T-helper 1 cell treated with Interleukin-12 subunit alpha and Interleukin-12 subunit beta and Interleukin-4 antibody, amounts not matched to agents 30 ng/mL and 1 ng/mL, for 36 hours (primary cell): ENCODE measurements around the gene GAPT. TPM values are rescaled to one million over a fixed set of nuclear protein-coding genes. Genes with fewer than 3 reads are reported as not detected.
"Not testable (repeated sequence)": the region's sequence is repeated elsewhere in the genome, so short reads cannot be mapped to it uniquely, and the experiment has no call there.

Experiments
- intact Hi-C: fragments of 100-400 bp; cut with micrococcal nuclease; formaldehyde crosslinking; loops from one replicate; pipeline ENCODE4 v1.15.1; 2024
- total RNA-seq: library from RNA; stranded (reverse); gene quantifications from 2 replicates; pipeline ENCODE4 v1.2.3, GENCODE V29; 2022

GAPT gene
- total RNA-seq, 1 donor from 2014 or later: not detected

DNA sequence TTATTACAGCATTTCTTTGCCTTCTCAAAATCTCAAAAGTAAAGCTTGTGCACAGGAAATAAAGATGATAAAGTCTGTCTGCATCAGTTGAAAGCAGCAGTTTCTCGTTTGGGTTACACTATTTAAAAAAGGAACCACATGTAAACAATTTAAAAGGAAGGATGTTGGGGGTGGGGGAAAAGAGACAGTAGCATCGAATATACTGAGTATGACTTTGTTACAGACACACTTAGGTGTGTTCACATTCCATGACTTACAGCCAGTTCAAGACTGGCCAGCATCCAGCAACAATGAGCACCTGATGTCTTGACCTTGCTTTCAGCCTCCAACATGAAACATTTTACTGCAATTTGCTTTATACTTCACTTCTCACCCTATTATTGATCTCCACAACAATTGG is 8.7 kb downstream of the GAPT start:
- intact Hi-C loops: loop anchor here (5.0 kb wide), 2 partner anchors 83 to 352 kb away; no protein-coding TSS in a partner anchor

DNA sequence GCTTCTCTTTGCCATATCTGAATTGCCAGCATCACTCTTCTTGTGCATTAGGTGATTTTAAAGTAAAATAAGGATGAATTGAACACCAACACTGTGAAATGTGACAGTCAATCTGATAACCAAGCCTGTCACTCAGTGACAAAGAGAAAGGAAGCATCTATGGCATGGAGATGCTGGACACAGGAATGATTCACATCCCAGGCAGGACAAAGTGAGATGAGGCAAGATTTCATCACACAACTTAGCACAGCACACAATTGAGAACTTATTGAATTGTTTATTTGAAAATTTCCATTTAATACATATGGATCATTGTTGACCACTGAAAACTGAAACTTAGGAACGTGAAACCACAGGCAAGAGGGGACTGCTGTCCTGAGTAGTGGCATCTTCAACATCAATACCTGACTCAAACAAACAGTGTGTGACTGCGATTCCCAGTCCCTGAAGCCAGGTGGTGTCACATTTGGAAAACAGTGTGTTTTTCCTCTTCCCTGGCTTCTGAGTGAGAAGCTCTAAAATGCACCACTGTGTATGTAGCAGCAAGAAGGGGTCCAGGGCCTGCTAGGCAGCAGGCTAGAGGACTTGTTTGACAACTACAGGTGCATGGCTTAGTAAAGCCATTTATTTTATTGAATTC is 10.7 kb downstream of the GAPT start:
- intact Hi-C loops: loop anchor here (5.0 kb wide), 2 partner anchors 85 to 350 kb away; no protein-coding TSS in a partner anchor

DNA sequence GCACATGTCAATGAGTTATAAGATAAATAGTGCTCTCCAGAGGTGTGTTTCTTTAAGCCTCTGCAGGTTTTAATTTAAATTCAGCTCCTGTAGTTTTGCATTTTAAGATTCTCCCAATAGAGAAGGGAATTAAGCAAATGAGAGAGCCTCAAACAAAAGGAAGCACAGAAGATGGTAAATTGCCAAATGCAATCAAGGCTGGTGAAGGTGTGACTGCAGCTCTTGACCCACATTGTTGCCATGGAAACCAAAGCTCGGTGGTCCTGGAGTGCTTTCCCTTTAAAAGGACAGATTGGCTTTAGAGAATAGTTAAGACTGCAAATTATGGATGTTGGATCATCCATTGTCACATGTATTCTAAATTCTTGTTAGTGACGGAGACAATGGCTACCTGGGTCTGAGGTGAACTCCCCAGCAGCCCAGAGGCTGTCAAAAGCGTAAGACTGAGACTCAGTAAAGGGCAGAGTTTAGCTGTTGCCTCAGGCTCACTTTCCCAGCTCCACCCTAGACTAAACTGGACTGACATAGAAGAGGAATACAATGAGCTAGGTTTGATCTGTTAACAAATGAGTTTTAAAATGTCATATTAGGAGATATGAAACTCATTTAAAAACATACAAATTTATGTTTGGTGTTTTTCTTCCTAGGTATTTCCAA is 12.3 kb downstream of the GAPT start:
- intact Hi-C loops: loop anchor here (5.0 kb wide), 2 partner anchors 86 to 349 kb away; no protein-coding TSS in a partner anchor

DNA sequence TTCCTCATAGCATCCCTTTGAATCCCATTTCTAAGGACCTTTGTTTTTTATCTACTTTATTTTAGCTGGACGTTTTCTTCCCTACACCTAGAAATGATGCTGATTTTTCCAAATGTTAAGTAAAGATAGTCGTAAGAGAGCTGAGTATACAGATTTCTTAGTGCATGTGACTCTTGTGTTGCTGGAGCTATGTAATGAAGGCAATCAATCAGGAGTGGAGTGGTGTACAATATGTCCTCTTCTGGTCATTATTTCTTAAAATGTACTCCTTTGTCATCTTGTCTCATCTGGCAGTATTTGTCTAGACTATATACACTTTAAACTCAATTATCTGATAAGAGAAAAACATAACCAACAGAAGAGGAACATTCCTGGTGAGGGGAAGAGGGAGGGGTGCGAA is 13.5 kb downstream of the GAPT start:
- intact Hi-C loops: loop anchor here (5.0 kb wide), 2 partner anchors 87 to 348 kb away; no protein-coding TSS in a partner anchor

GRCh38 chr5:58505502-58505901 is 14.3 kb downstream of the GAPT start:
- intact Hi-C loops: no loop called here

DNA sequence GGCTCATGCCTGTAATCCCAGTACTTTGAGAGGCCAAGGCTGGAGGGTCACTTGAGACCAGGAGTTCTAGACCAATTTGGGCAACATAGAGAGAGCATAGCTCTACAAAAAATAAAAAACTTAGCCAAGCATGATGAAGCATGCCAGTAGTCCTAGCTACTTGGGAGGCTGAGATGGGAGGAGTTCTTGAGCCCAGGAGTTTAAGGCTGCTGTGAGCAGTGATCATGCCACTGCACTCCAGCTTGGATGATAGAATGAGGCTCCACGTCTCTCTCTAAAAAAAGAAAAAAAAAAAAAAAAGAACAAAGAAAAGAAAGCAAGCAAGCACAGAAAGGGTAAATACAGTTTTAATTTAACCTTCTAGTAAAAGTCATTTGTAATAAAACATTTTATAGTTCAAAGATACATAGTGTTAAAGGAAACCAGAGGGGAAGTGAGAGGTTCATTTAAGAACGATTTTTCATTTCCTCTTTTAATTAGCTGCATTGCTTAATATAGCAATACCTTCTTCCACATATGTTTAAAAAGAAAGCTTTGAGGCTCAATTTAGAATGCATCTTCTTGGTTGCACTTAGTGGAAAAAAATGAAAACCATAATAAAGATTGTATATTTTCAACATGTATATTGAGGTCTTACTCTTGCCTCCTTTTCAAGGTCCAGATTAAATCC is 14.9 kb downstream of the GAPT start:
- intact Hi-C loops: no loop called here

GRCh38 chr5:58507715-58508114 is 16.5 kb downstream of the GAPT start:
- intact Hi-C loops: no loop called here

GRCh38 chr5:58517198-58517597 is 26.0 kb downstream of the GAPT start:
- intact Hi-C loops: no loop called here

- intact Hi-C loops: no loop called here
Observed at GRCh38 chr5:58523956-58524355, 32.7 kb downstream of the GAPT start.

DNA sequence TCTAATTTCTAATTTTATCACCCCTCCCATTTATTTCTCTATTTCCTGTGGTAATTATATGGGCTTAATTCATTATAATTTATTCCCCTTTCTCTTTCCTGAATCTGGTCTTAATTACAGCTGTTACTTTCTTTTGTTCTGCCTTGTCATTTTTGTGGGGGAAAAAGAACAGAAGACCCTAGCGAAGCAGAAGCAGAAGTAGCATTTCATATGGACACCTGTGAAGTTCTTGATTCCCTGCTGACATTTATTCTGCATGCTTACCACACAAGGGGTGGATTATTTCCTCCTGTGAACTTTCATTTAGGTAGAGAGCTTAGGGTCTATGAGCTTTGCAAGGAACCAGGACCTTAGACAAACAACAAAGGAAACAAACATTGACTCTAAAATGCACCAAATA is 33.3 kb downstream of the GAPT start:
- intact Hi-C loops: no loop called here

DNA sequence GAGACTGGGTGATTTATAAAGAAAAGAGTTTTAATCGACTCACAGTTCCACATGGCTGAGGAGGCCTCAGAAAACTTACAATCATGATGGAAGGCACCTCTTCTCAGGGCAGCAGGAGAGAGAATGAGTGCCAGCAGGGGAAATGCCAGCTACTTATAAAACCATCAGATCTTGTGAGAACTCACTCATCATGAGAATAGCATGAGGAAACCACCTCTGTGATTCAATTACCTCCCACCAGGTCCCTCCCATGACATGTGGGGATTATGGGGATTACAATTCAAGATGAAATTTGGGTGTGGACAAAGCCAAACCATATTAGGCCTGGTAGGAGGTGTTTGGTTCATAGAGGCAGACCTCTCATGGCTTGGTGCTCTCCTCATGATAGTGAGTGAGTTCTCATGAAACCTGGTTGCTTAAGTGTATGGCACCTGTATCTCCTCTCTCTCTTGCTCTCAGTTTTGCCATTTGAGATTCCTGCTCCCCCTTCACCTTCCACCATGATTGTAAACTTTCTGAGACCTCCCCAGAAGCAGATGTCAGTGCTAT is 39.8 kb downstream of the GAPT start:
- intact Hi-C loops: no loop called here

- intact Hi-C loops: not testable (repeated sequence)
Observed at GRCh38 chr5:58541935-58542334, 50.7 kb downstream of the GAPT start.

- intact Hi-C loops: no loop called here
Observed at GRCh38 chr5:58542709-58543108, 51.5 kb downstream of the GAPT start.

DNA sequence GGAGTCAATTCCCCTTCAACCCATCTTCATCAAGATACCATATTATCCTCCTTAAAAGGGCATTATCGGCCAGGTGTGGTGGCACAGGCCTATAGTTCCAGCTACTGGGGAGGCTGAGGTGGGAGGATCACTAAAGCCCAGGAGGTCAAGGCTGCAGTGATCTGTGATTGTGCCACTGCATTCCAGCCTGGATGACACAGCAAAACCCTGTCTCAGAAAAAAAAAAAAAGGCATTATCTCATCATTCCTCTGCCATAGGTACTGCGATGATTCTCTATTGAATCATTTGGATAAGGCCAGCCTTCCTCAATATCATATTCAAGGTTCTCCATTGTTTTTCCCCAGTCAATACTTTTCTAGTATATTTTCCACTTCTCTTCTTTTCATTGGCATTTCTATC is 52.5 kb downstream of the GAPT start:
- intact Hi-C loops: no loop called here

DNA sequence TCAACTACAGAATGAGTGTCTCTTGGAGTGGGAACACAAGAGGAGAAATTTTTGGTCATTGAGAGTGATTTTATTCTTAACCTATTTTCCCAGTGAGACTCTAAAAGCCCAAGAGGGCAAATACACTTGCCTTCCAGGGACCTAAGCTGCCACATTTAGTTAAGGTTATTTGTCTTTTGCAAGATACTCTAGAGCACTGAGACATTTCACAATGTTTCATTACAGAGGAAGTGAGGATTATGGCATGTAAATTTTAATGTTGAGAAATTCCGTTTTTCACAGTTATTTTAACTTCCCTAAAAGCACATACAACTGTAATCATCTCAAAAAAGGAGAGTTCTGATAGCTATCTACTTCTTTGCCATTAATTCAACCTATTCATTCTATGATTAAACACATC is 53.0 kb downstream of the GAPT start:
- intact Hi-C loops: no loop called here

DNA sequence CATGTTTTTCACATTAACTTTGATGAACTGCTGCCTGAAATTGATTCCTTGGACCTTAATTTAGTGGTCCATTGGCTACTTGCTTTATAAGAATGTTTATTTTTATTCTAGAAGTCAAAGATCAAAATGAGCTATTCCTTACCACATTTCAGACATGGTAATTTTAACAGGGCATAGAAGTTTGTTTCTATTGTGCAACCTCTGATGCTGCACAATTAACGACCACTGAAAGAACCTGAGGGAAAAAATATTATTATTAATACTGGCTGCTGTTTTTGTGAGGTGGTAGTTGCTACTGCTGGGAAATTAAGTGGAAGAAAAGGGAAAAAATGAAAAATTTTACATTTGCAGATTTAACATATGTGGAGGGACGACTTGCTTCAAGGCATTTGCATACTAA is 53.7 kb downstream of the GAPT start:
- intact Hi-C loops: no loop called here

GRCh38 chr5:58545912-58546311 is 54.7 kb downstream of the GAPT start:
- intact Hi-C loops: no loop called here

Other genes with a start within 250 kb of the GAPT start
- 4.6 and 8.2 TPM in 2 replicates for gene PLK2, start 31.3 kb upstream of the GAPT start, total RNA-seq
- gene RAB3C, start 91.6 kb downstream of the GAPT start, total RNA-seq: not detected in 2 replicates